Spleen (tissue), 11 donors: ENCODE measurements around the gene SLC5A5. TPM values are rescaled to one million over a fixed set of nuclear protein-coding genes. Genes with fewer than 3 reads are reported as not detected.

Source experiments
- DNase-seq: peaks from one replicate; pipeline ENCODE4 v3.0.0-alpha.2; 2020
- H3K27ac ChIP-seq, 8 donors: fragments of 200-600 bp; sonication (generic) in 7 of 8; 1 replicate in 4 of 8; 2 replicates in 4 of 8; pipeline versions ENCODE4 v1.5.0 to v1.8.0; 2016 to 2021; ENCODE audit warnings: inconsistent platforms in 4 of 8, mild to moderate bottlenecking in 4 of 8, moderate library complexity in 1 of 8
- H3K27me3 ChIP-seq, 7 donors: fragments of 200-600 bp; sonication (generic) in 6 of 7; replicated peaks in 1 of 7; 1 replicate in 4 of 7; 2 replicates in 3 of 7; pipeline versions ENCODE4 v1.5.0 to v1.8.0; 2016 to 2021; ENCODE audit warnings: inconsistent platforms in 3 of 7, mild to moderate bottlenecking in 1 of 7
- H3K36me3 ChIP-seq, 6 donors: fragments of 200-600 bp; sonication (generic) in 5 of 6; 1 replicate in 4 of 6; 2 replicates in 2 of 6; pipeline versions ENCODE4 v1.5.0 to v1.8.0; 2016 to 2021; ENCODE audit warnings: inconsistent platforms in 2 of 6
- H3K4me1 ChIP-seq, 6 donors: fragments of 200-600 bp; sonication (generic) in 5 of 6; 1 replicate in 3 of 6; 2 replicates in 3 of 6; pipeline versions ENCODE4 v1.5.0 to v1.8.0; 2016 to 2021; ENCODE audit warnings: inconsistent platforms in 3 of 6
- H3K4me3 ChIP-seq, 8 donors: fragments of 200-600 bp; sonication (generic) in 7 of 8; 1 replicate in 4 of 8; 2 replicates in 4 of 8; pipeline versions ENCODE4 v1.5.0 to v1.8.0; 2016 to 2021; ENCODE audit warnings: inconsistent platforms in 4 of 8, mild to moderate bottlenecking in 4 of 8, moderate library complexity in 2 of 8
- H3K9me3 ChIP-seq, 8 donors: fragments of 200-600 bp; sonication (generic) in 7 of 8; 1 replicate in 4 of 8; 2 replicates in 4 of 8; pipeline versions ENCODE4 v1.5.0 to v1.8.0; 2016 to 2021; ENCODE audit warnings: inconsistent platforms in 4 of 8
- POLR2A ChIP-seq, 3 donors: fragments of 450-650 bp; IDR thresholded peaks; one replicate each; pipeline ENCODE4 v1.5.1; 2017; ENCODE audit warnings: antibody characterized with exemption in 3 of 3, mild to moderate bottlenecking in 1 of 3
- POLR2AphosphoS5 ChIP-seq, 3 donors: sonication (generic); formaldehyde crosslinking; IDR thresholded peaks; one replicate each; pipeline ENCODE4 v1.5.1; 2017; ENCODE audit warnings: antibody characterized with exemption in 3 of 3
- WGBS, 5 donors: extraction: QIAGEN DNeasy Blood & Tissue Kit in 3 of 5; methylation state at CpG; one replicate each; pipeline versions ENCODE4 v1.1.5 to v1.1.7; 2013 to 2018; 5-methylcytosine and 5-hydroxymethylcytosine counted together
- intact Hi-C: fragments of 100-400 bp; cut with DNase I; formaldehyde crosslinking; loops from one replicate; pipeline ENCODE4 v1.15.0; 2023; ENCODE audit warnings: low total_unique reads
- polyA plus RNA-seq, 3 donors: library from polyadenylated mRNA; stranded (reverse); fragments of 200-250 nt; gene quantifications; one replicate each; pipeline ENCODE4 v1.2.1, GENCODE V29; 2013
- total RNA-seq, 7 donors: library from RNA; depleted of rRNA in 3 of 7; stranded (reverse); fragments of >200 nt in 3 of 7; fragmentation: NEBNext Ultra II Directional in 4 of 7; extraction: Animal tissue kit (Norgen Biotek cat#: 25700) in 4 of 7; gene quantifications; one replicate each; pipeline versions ENCODE4 v1.1.0 to v1.2.1, GENCODE V29; 2016 to 2021
- TF ChIP-seq, protein P1 (sequence below), 11 experiments: fragments of 200-600 bp in 7 of 11; fragments of 450-650 bp in 4 of 11; sonication (generic) in 4 of 11; IDR thresholded peaks in 8 of 11; conservative IDR thresholded peaks in 3 of 11; 1 replicate in 7 of 11; 2 replicates in 4 of 11; pipeline versions ENCODE4 v1.4.0 to v1.8.0; 2016 to 2021; ENCODE audit warnings: antibody characterized with exemption in 11 of 11, inconsistent platforms in 4 of 11, mild to moderate bottlenecking in 1 of 11
- donor health status: healthy with polysubstance abuse.
- donor health status: DM: no; HTN: no; CAD: no; lungs with moderate emphysema.
- donor health status: DM: no; HTN: no; CAD: no.
- donor health status: Bipolar disorder and iron deficiency.
- donor health status: healthy.
- donor health status: DM: no; HTN: no; CAD: no.
- donor health status: DM: yes; HTN: yes; CAD: no.

The SLC5A5 gene
- total and polyA plus RNA-seq, 10 donors = 0.19 to 0.52 (median 0.31) TPM; not detected in 2

DNA sequence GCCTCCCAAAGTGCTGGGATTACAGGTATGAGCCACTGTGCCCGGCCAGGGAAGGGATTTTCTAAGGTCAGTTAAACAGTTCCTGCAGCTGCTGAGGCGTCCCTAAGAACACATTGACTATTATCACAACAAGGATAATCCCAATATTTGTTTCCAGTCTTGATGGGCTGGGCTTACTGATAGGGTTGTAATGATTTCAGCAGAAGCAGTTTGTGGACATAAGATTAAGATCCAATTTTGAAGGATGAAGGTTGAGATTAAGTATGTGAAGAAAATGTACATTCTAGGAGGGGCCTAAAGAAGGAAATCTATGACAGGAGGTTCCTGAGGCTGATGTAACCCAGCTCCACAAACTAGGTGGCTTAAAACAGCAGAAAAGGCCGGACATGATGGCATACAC is 50.4 kb downstream of the SLC5A5 start:
- intact Hi-C loops = no loop called here
- 70 to 81% (median 76%) methylated on average over 3 of the region's 3 CpGs for WGBS, 5 donors
- no peak for DNase-seq
- H3K4me1 ChIP-seq = no peaks in the 10 kb centered on the region
- H3K36me3 ChIP-seq = no peaks in the 10 kb centered on the region
- peaks cover 0 to 12% (median 0%) of the 10 kb centered on the region in 7 donors for H3K27me3 ChIP-seq
- H3K9me3 ChIP-seq = peaks cover 0 to 7% (median 0%) of the 10 kb centered on the region in 8 donors
- TF ChIP-seq POLR2A (IDR thresholded peaks at IDR 0.05) = no peak
- no peak for TF ChIP-seq POLR2AphosphoS5 (IDR thresholded peaks at IDR 0.05)
- TF ChIP-seq, protein P1, sequence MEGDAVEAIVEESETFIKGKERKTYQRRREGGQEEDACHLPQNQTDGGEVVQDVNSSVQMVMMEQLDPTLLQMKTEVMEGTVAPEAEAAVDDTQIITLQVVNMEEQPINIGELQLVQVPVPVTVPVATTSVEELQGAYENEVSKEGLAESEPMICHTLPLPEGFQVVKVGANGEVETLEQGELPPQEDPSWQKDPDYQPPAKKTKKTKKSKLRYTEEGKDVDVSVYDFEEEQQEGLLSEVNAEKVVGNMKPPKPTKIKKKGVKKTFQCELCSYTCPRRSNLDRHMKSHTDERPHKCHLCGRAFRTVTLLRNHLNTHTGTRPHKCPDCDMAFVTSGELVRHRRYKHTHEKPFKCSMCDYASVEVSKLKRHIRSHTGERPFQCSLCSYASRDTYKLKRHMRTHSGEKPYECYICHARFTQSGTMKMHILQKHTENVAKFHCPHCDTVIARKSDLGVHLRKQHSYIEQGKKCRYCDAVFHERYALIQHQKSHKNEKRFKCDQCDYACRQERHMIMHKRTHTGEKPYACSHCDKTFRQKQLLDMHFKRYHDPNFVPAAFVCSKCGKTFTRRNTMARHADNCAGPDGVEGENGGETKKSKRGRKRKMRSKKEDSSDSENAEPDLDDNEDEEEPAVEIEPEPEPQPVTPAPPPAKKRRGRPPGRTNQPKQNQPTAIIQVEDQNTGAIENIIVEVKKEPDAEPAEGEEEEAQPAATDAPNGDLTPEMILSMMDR (IDR thresholded peaks at IDR 0.05 in 8 of 11, conservative IDR thresholded peaks at IDR 0.05 in 3 of 11) = no peak
- H3K27ac ChIP-seq = no peak overlapping the region
- no peak overlapping the region for H3K4me3 ChIP-seq

DNA sequence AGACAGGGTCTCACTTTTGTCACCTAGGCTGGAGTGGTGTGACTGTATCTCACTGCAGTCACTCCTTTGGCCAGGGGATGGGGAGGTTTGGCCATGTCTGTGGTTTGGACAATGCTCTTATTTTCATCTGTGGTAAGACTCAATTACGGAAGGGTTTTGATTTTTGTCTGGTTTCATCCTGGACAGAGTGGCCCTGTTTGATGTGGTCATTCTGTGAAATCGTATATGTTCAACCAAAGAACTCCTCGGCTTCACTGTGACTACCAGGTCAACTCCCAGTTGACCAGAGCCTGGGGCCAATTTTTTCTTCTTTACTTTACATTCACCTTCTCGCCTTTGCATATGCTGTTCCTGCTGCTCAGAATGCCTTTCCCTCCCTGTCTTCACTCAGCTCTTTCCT is 54.3 kb downstream of the SLC5A5 start:
- no peaks in the 10 kb centered on the region for H3K36me3 ChIP-seq
- H3K9me3 ChIP-seq = no peaks in the 10 kb centered on the region
- no peak for DNase-seq
- H3K27ac ChIP-seq = no peak overlapping the region
- H3K4me3 ChIP-seq = no peak overlapping the region
- intact Hi-C loops = no loop called here
- TF ChIP-seq, protein P1 (IDR thresholded peaks at IDR 0.05 in 8 of 11, conservative IDR thresholded peaks at IDR 0.05 in 3 of 11) = no peak
- TF ChIP-seq POLR2A (IDR thresholded peaks at IDR 0.05) = no peak
- TF ChIP-seq POLR2AphosphoS5 (IDR thresholded peaks at IDR 0.05) = no peak
- no peaks in the 10 kb centered on the region for H3K4me1 ChIP-seq
- peaks cover 0 to 1% (median 0%) of the 10 kb centered on the region in 7 donors for H3K27me3 ChIP-seq
- 68 to 80% (median 75%) methylated on average over 4 of the region's 4 CpGs for WGBS, 5 donors

DNA sequence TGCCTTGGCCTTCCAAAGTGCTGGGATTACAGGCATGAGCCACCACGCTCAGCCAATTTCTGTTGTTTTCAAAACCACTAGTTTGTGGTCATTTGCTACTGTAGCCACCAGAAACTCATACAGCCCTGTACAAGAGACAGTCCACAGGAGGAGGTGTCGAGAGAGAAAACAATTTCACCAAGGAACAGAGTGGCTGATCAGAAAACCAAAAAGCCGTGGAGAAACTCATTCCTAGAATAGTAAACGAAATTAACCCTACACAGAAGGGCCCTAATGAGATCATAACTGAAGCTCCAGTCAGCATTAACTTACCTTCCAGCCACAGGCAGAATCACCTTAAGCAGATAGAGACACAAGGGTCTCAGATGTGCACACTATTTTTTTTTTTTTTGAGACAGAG is 57.3 kb downstream of the SLC5A5 start:
- H3K4me3 ChIP-seq = no peak overlapping the region
- DNase-seq = no peak
- no peaks in the 10 kb centered on the region for H3K36me3 ChIP-seq
- no peak for TF ChIP-seq POLR2A (IDR thresholded peaks at IDR 0.05)
- TF ChIP-seq POLR2AphosphoS5 (IDR thresholded peaks at IDR 0.05) = no peak
- TF ChIP-seq, protein P1 (IDR thresholded peaks at IDR 0.05 in 8 of 11, conservative IDR thresholded peaks at IDR 0.05 in 3 of 11) = no peak
- intact Hi-C loops = no loop called here
- H3K27me3 ChIP-seq = peaks cover 0 to 3% (median 0%) of the 10 kb centered on the region in 7 donors
- no peaks in the 10 kb centered on the region for H3K9me3 ChIP-seq
- 64 to 71% (median 68%) methylated on average over 4 of the region's 4 CpGs for WGBS, 5 donors
- H3K4me1 ChIP-seq = peaks cover 8 to 23% (median 19%) of the 10 kb centered on the region in 6 donors
- H3K27ac ChIP-seq = no peak overlapping the region

DNA sequence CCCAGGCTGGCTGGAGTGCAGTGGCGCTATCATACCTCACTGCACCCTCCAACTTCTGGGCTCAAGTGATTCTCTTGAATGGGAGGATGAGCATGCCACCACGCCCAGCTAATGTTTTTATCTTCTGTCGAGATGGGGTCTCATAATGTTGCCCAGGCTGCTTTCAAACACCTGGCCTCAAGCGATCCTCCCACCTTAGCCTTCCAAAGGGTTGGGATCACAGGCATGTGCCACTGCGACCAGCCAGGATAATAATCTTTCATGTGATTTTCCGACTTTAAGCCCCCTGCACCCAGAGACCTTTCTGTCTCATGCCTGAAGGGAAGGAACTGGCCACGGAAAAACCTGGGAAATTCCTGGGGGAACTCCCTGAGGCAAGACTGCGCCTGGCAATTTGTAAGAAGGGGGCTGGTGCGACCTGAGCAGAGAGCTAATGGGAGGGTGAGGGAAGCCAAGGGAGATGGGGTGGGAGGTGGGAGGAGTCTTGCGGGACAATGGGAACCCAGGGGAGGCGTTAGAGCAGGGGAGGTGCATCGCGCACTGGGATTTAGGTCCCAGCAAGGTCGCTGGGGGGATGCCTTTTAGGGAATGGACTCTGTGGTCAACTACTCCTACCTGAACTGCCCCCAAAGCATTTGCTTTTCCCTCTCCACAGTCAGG is 59.9 kb downstream of the SLC5A5 start:
- Histone ChIP-seq H3K4me1 (peaks cover 9 to 32% (median 26%) of the 10 kb centered on the region in 6 donors), H3K27ac (peak overlapping the region in 2 of 8 donors; percentile 89 to 93), H3K27me3 (peaks cover 0 to 3% (median 0%) of the 10 kb centered on the region in 7 donors), H3K9me3 (no peaks in the 10 kb centered on the region), H3K36me3 (peaks cover 0 to 13% (median 2%) of the 10 kb centered on the region in 6 donors), H3K4me3 (peak overlapping the region in 5 of 8 donors; percentile 72 to 81 (median 75))
- 30 to 41% (median 37%) methylated on average over 14 of the region's 14 CpGs for WGBS, 5 donors
- TF ChIP-seq, protein P1 (IDR thresholded peaks at IDR 0.05 in 8 of 11, conservative IDR thresholded peaks at IDR 0.05 in 3 of 11) = no peak
- TF ChIP-seq POLR2A (IDR thresholded peaks at IDR 0.05) = no peak
- no peak for TF ChIP-seq POLR2AphosphoS5 (IDR thresholded peaks at IDR 0.05)
- DNase-seq = no peak
- intact Hi-C loops = loop anchor here (2.0 kb wide), 1 partner anchor 73 kb away; the partner anchor contains the start of gene RPL18A
